Measurements from ENCODE around the gene GSTT2.
"Not testable (repeated sequence)": the region's sequence is repeated elsewhere in the genome, so short reads cannot be mapped to it uniquely, and the experiment has no call there.

GRCh38 chr22:23979557-23980240 lies at the start of gene GSTT2:
- TF ChIP-seq CTCF (IDR thresholded peaks at IDR 0.05; ENCODE audit: low read length); EZH2 (IDR thresholded peaks at IDR 0.05; ENCODE audit: borderline replicate concordance, low read length): not testable (repeated sequence)
